ENCODE data around the gene SMKR1. TPM values are rescaled to one million over a fixed set of nuclear protein-coding genes. Genes with fewer than 3 reads are reported as not detected.
A peak's percentile ranks its signal among the peaks of the same experiment; 100 is the strongest.

SMKR1 gene
- total RNA-seq, 3 donors from 2014 or later = not detected

DNA sequence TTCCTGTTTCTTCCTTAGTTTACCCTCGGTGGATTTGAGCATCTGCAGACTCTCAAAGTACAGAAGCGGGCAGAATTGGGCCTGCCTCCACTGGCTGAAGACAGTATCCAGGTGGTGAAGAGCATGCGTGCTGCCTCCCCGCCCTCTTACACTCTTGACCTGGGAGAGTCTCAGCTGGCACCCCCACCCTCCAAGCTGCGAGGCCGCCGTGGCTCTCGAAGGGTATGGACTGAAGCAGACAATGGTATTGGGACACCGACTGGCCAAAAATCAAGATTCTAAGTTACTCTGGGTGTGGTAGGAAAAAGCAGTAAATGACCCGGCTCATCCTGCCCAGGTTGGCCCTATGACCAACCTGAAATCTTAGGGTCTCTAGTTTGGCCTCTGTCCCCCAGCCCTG is 45.9 kb upstream of the SMKR1 start:
- Histone ChIP-seq H3K4me3 (no peak overlapping the region), H3K27ac (no peak overlapping the region), H3K9me3 (no peaks in the 10 kb centered on the region), H3K36me3 (no peaks in the 10 kb centered on the region), H3K27me3 (no peaks in the 10 kb centered on the region), H3K4me1 (no peaks in the 10 kb centered on the region)
- no peak for DNase-seq (ENCODE audit: low spot score in 2 of 2)
- no peak for TF ChIP-seq CTCF (IDR thresholded peaks at IDR 0.05)
- intact Hi-C loops (cut with DNase I; ENCODE audit: low total_unique reads) = no loop called here

- DNase-seq (ENCODE audit: low spot score in 2 of 2) = no peak
- TF ChIP-seq POLR2A (IDR thresholded peaks at IDR 0.05) = no peak
- TF ChIP-seq POLR2AphosphoS5 (IDR thresholded peaks at IDR 0.05) = no peak
- no peak for TF ChIP-seq CTCF (IDR thresholded peaks at IDR 0.05)
- H3K27me3 ChIP-seq = no peaks in the 10 kb centered on the region
- H3K4me1 ChIP-seq = no peaks in the 10 kb centered on the region
- H3K36me3 ChIP-seq = no peaks in the 10 kb centered on the region
- intact Hi-C loops (cut with DNase I; ENCODE audit: low total_unique reads) = no loop called here
- no peaks in the 10 kb centered on the region for H3K9me3 ChIP-seq
- no peak overlapping the region for H3K4me3 ChIP-seq
- H3K27ac ChIP-seq = no peak overlapping the region
These were observed 45.2 kb upstream of the SMKR1 start for GRCh38 chr7:129457101-129457500.

DNA sequence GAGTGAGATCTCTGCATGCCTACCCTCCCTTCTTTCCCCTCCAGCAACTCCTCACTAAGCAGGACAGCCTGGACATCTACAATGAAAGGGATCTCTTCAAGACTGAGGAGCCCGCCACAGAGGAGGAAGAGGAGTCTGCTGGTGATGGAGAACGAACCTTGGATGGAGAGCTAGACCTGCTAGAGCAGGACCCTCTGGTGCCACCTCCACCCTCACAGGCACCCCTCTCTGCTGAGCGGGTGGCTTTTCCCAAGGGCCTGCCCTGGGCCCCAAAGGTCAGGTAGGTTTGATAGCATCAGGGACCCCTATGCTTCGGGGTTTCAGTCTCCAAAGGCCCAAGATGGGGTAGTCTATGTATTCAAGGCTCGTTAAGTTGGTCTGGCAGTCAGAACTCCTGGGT is 44.2 kb upstream of the SMKR1 start:
- intact Hi-C loops (cut with DNase I; ENCODE audit: low total_unique reads) = no loop called here
- TF ChIP-seq POLR2AphosphoS5 (IDR thresholded peaks at IDR 0.05) = no peak
- TF ChIP-seq CTCF (IDR thresholded peaks at IDR 0.05) = no peak
- no peak for TF ChIP-seq POLR2A (IDR thresholded peaks at IDR 0.05)
- no peak for DNase-seq (ENCODE audit: low spot score in 2 of 2)

DNA sequence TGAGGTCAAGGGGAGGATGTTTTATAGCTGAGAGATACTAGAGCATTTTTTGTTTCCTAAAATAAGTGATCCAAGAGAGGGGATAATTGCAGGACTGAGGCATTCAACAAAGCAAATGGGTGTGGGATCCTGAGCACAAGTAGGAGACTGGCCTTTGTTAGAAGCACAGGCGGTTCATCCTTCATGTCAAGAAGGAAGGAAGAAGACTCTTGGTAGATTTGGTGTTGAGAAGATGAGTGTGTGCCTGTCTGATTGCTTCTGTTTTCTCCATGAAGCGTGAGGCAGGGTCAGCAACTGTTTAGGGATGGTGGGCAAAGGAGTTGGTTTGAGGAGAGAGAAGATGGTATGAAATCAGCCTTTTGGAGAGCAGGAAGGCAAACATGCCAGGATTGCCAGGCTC is 40.5 kb upstream of the SMKR1 start:
- no peak for TF ChIP-seq POLR2AphosphoS5 (IDR thresholded peaks at IDR 0.05)
- Histone ChIP-seq H3K4me1 (no peaks in the 10 kb centered on the region), H3K9me3 (no peaks in the 10 kb centered on the region), H3K36me3 (no peaks in the 10 kb centered on the region), H3K27me3 (no peaks in the 10 kb centered on the region), H3K27ac (no peak overlapping the region), H3K4me3 (no peak overlapping the region)
- intact Hi-C loops (cut with DNase I; ENCODE audit: low total_unique reads) = no loop called here
- no peak for DNase-seq (ENCODE audit: low spot score in 2 of 2)

More for the DNA sequence above, 44.2 kb upstream of the SMKR1 start:
- Histone ChIP-seq H3K27ac (no peak overlapping the region), H3K9me3 (no peaks in the 10 kb centered on the region), H3K4me1 (no peaks in the 10 kb centered on the region), H3K27me3 (no peaks in the 10 kb centered on the region), H3K4me3 (no peak overlapping the region), H3K36me3 (no peaks in the 10 kb centered on the region)

DNA sequence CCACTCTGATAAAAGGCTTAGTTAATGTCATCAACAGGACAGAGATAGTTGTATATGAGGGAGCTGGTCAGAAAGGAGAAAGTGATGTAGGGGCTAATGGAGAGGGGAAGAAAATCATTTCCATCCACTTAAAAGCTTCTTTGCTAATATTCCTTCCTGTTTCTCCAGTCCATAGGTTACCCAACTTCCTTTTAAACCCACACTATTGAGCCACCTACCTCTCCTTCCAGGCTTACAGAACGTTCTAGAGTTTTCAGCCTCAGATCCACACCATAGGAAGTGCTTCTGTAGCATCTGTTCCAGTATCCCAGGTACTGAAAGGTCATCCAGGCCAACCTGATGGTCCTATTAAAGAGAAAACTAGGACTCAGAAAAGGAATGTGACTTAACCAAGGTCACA is 39.9 kb upstream of the SMKR1 start:
- no peak for TF ChIP-seq POLR2A (IDR thresholded peaks at IDR 0.05)
- TF ChIP-seq POLR2AphosphoS5 (IDR thresholded peaks at IDR 0.05) = no peak
- TF ChIP-seq CTCF (IDR thresholded peaks at IDR 0.05) = no peak
- Histone ChIP-seq H3K4me3 (no peak overlapping the region), H3K4me1 (no peaks in the 10 kb centered on the region), H3K27ac (no peak overlapping the region), H3K9me3 (no peaks in the 10 kb centered on the region), H3K27me3 (no peaks in the 10 kb centered on the region), H3K36me3 (no peaks in the 10 kb centered on the region)
- intact Hi-C loops (cut with DNase I; ENCODE audit: low total_unique reads) = no loop called here
- DNase-seq (ENCODE audit: low spot score in 2 of 2) = no peak

- Histone ChIP-seq H3K27ac (peak overlapping the region in 1 of 2 donors; percentile 36), H3K9me3 (no peaks in the 10 kb centered on the region), H3K36me3 (no peaks in the 10 kb centered on the region), H3K4me3 (no peak overlapping the region), H3K4me1 (no peaks in the 10 kb centered on the region), H3K27me3 (no peaks in the 10 kb centered on the region)
- intact Hi-C loops (cut with DNase I; ENCODE audit: low total_unique reads) = no loop called here
- TF ChIP-seq POLR2AphosphoS5 (IDR thresholded peaks at IDR 0.05) (no peak), POLR2A (IDR thresholded peaks at IDR 0.05) (no peak), CTCF (IDR thresholded peaks at IDR 0.05) (no peak)
- peak in 1 of 2 donors; percentile 79 for DNase-seq (ENCODE audit: low spot score in 2 of 2)
These were observed 38.1 kb upstream of the SMKR1 start for GRCh38 chr7:129464194-129464593.
